GM03348 (cell line): ENCODE data around the gene COL28A1.

ENCODE experiments used
- DNase-seq: peaks from one replicate; pipeline ENCODE4 v3.0.0; 2012; ENCODE audit warnings: low spot score

COL28A1 gene

GRCh38 chr7:7330997-7331396 is 204.7 kb downstream of the COL28A1 start:
- DNase-seq: no peak

GRCh38 chr7:7329326-7329725 is 206.3 kb downstream of the COL28A1 start:
- no peak for DNase-seq

- no peak for DNase-seq
These were observed 208.2 kb downstream of the COL28A1 start for GRCh38 chr7:7327423-7327822.

- DNase-seq: no peak
These were observed 211.0 kb downstream of the COL28A1 start for GRCh38 chr7:7324698-7325097.

GRCh38 chr7:7323921-7324320 is 211.8 kb downstream of the COL28A1 start:
- DNase-seq: no peak

GRCh38 chr7:7323352-7323751 is 212.3 kb downstream of the COL28A1 start:
- no peak for DNase-seq

- no peak for DNase-seq
These were observed 214.0 kb downstream of the COL28A1 start for GRCh38 chr7:7321681-7322080.

GRCh38 chr7:7318601-7319000 is 217.1 kb downstream of the COL28A1 start:
- DNase-seq: no peak

- DNase-seq: no peak
These were observed 217.8 kb downstream of the COL28A1 start for GRCh38 chr7:7317850-7318249.

GRCh38 chr7:7315851-7316250 is 219.8 kb downstream of the COL28A1 start:
- DNase-seq: no peak

- no peak for DNase-seq
These were observed 223.3 kb downstream of the COL28A1 start for GRCh38 chr7:7312323-7312722.

GRCh38 chr7:7311001-7311400 is 224.7 kb downstream of the COL28A1 start:
- DNase-seq: no peak

GRCh38 chr7:7309203-7309602 is 226.5 kb downstream of the COL28A1 start:
- no peak for DNase-seq
